ENCODE measurements around the gene C5orf46. TPM values are rescaled to one million over a fixed set of nuclear protein-coding genes. Genes with fewer than 3 reads are reported as not detected.
A peak's percentile ranks its signal among the peaks of the same experiment; 100 is the strongest.

The C5orf46 gene
- total RNA-seq (2021): not detected in 3 replicates
- Bru-seq, nascent RNA: percentile 6 among the genes with signal in this experiment
- long read RNA-seq, experiment 1: 0 reads
- long read RNA-seq, experiment 2: 0 reads
- long read RNA-seq, experiment 3: 0 reads

- no peaks in the 10 kb centered on the region for H3K9me3 Mint-ChIP-seq
These were observed at the start of gene C5orf46 for GRCh38 chr5:147906326-147907095. TSS of gene C5orf46 (minus strand) at chr5:147906538. CDS start at chr5:147906501, 37 bp downstream.

More at GRCh38 chr5:147906326-147907095, at the start of gene C5orf46:
- TF ChIP-seq ATF6 (CRISPR knock-in tag; IDR thresholded peaks at IDR 0.05): no peak
- TF ChIP-seq AFF4 (CRISPR knock-in tag; IDR thresholded peaks at IDR 0.05; ENCODE audit: borderline replicate concordance): no peak
- TF ChIP-seq ZNF263 (CRISPR knock-in tag; IDR thresholded peaks at IDR 0.05; ENCODE audit: low read depth): no peak
- no peak for TF ChIP-seq ZNF425 (CRISPR knock-in tag; conservative IDR thresholded peaks at IDR 0.05)
- no peak for TF ChIP-seq SP1 (CRISPR knock-in tag; conservative IDR thresholded peaks at IDR 0.05)
- no peak for TF ChIP-seq NR1H2 (CRISPR knock-in tag; IDR thresholded peaks at IDR 0.05)
- TF ChIP-seq MXD4 (CRISPR knock-in tag; IDR thresholded peaks at IDR 0.05; ENCODE audit: borderline replicate concordance): no peak
- TF ChIP-seq ZNF671 (CRISPR knock-in tag; IDR thresholded peaks at IDR 0.05): no peak
- no peak for TF ChIP-seq CREB1 (CRISPR knock-in tag; IDR thresholded peaks at IDR 0.05)
- TF ChIP-seq ESRRA (CRISPR knock-in tag; IDR thresholded peaks at IDR 0.05; ENCODE audit: borderline replicate concordance): no peak
- TF ChIP-seq ZNF281 (CRISPR knock-in tag; IDR thresholded peaks at IDR 0.05): no peak
- TF ChIP-seq ERG (CRISPR knock-in tag; IDR thresholded peaks at IDR 0.05): no peak
- no peak for TF ChIP-seq PRDM15 (CRISPR knock-in tag; IDR thresholded peaks at IDR 0.05)
- Mint-ChIP-seq H3K4me1 (peaks cover 10% of the 10 kb centered on the region), H3K27ac (no peak within 1 kb of the TSS), H3K4me3 (no peak within 1 kb of the TSS), H3K36me3 (no peaks in the 10 kb centered on the region), H3K27me3 (ENCODE audit: low read depth) (no peaks in the 10 kb centered on the region)
- DNase-seq (ENCODE audit: low spot score) (no peak), ATAC-seq (no peak)
- ChIA-PET POLR2A (no interaction called here), CTCF (interaction anchor here (1.2 kb wide), 1 partner anchor 20 kb away, joined by 4 read pairs; no protein-coding TSS in a partner anchor)

Measured in WTC11 (cell line).